H1 (cell line): ENCODE data around the gene TRIB2. TPM values are rescaled to one million over a fixed set of nuclear protein-coding genes. Genes with fewer than 3 reads are reported as not detected.

Source experiments
- CTCF ChIA-PET: fragments of 300-600 bp; sonication (Branson Sonifier 250); formaldehyde crosslinking; loops from one replicate; lab custom pipeline; 2021; ENCODE audit not compliant: partially characterized antibody; lab: Charles Lee
- POLR2A ChIA-PET: fragments of 300-600 bp; sonication (Branson Sonifier 250); formaldehyde crosslinking; loops from one replicate; lab custom pipeline; 2021; ENCODE audit warnings: inconsistent platforms; ENCODE audit not compliant: partially characterized antibody; lab: Charles Lee
- DNase-seq, 2 experiments: peaks; one replicate each; pipeline versions ENCODE4 v3.0.0 to v3.0.0-alpha.2; 2010 to 2022; ENCODE audit warnings: low spot score in 2 of 2, low read depth in 1 of 2, mixed read lengths in 1 of 2
- FAIRE-seq: peaks from 2 replicates; lab custom pipeline; 2011; peaks lifted over from hg19 to GRCh38; lab: Jason Lieb, UNC
- H2AFZ ChIP-seq: 2 replicates; pipeline ENCODE4 v1.8.1; 2012; ENCODE audit warnings: low read length, inconsistent platforms
- H2AK5ac ChIP-seq: 2 replicates; pipeline ENCODE4 v1.6.1; 2013; ENCODE audit warnings: low read depth, low read length
- H2BK120ac ChIP-seq: replicated peaks from 2 replicates; pipeline ENCODE3; 2013; ENCODE audit warnings: low read depth, low read length, inconsistent platforms
- H2BK12ac ChIP-seq: 2 replicates; pipeline ENCODE4 v1.6.1; 2013; ENCODE audit warnings: low read depth, low read length
- H2BK15ac ChIP-seq: 2 replicates; pipeline ENCODE4 v1.6.1; 2013; ENCODE audit warnings: low read length
- H2BK20ac ChIP-seq: 2 replicates; pipeline ENCODE4 v1.6.1; 2013; ENCODE audit warnings: low read length
- H2BK5ac ChIP-seq: 2 replicates; pipeline ENCODE4 v1.6.1; 2013; ENCODE audit warnings: low read depth, low read length
- H3K14ac ChIP-seq: 2 replicates; pipeline ENCODE4 v1.6.1; 2013; ENCODE audit warnings: inconsistent platforms; ENCODE audit not compliant: insufficient read length
- H3K18ac ChIP-seq: 2 replicates; pipeline ENCODE4 v1.6.1; 2013; ENCODE audit warnings: low read length; ENCODE audit errors: extremely low read depth
- H3K23ac ChIP-seq: 2 replicates; pipeline ENCODE4 v1.6.1; 2013; ENCODE audit warnings: inconsistent platforms; ENCODE audit not compliant: insufficient read length
- H3K23me2 ChIP-seq: 2 replicates; pipeline ENCODE4 v1.6.1; 2013; ENCODE audit warnings: low read depth, low read length
- H3K27ac ChIP-seq: 2 replicates; pipeline ENCODE4 v1.6.1; 2011; ENCODE audit warnings: low read depth, low read length, inconsistent platforms
- H3K27me3 ChIP-seq, 4 experiments: replicated peaks in 1 of 4; 1 replicate in 1 of 4; 2 replicates in 3 of 4; pipeline versions ENCODE4 v1.6.1 to v1.8.1; 2011 to 2013; ENCODE audit warnings: low read length in 3 of 4, mild to moderate bottlenecking in 3 of 4, inconsistent platforms in 2 of 4, mixed read lengths in 2 of 4, moderate library complexity in 1 of 4; ENCODE audit not compliant: control insufficient read depth in 3 of 4, insufficient read depth in 3 of 4; ENCODE audit errors: extremely low read depth in 1 of 4
- H3K36me3 ChIP-seq, 4 experiments: 2 replicates each; pipeline versions ENCODE4 v1.6.1 to v1.8.1; 2011 to 2013; ENCODE audit warnings: mild to moderate bottlenecking in 4 of 4, low read length in 3 of 4, moderate library complexity in 2 of 4, control low read depth in 1 of 4, inconsistent platforms in 1 of 4; ENCODE audit not compliant: insufficient read depth in 4 of 4, control insufficient read depth in 2 of 4
- H3K4ac ChIP-seq: replicated peaks from 2 replicates; pipeline ENCODE3; 2013; ENCODE audit warnings: low read length, low read depth, mixed read lengths, inconsistent platforms; ENCODE audit not compliant: insufficient read length
- H3K4me1 ChIP-seq, 4 experiments: replicated peaks in 1 of 4; 1 replicate in 1 of 4; 2 replicates in 3 of 4; pipeline versions ENCODE4 v1.6.1 to v1.8.1; 2011 to 2013; ENCODE audit warnings: low read length in 3 of 4, inconsistent platforms in 2 of 4, mixed read lengths in 1 of 4; ENCODE audit not compliant: insufficient read depth in 4 of 4, control insufficient read depth in 3 of 4
- H3K4me2 ChIP-seq, 2 experiments: 2 replicates each; pipeline versions ENCODE4 v1.6.1 to v1.8.1; 2011 to 2013; ENCODE audit warnings: low read depth in 2 of 2, low read length in 2 of 2, control low read depth in 1 of 2, inconsistent platforms in 1 of 2, mild to moderate bottlenecking in 1 of 2; ENCODE audit not compliant: insufficient read depth in 1 of 2
- H3K4me3 ChIP-seq, 4 experiments: fragments of 200-600, 300-600 bp in 1 of 4; sonication (generic), shearing (Covaris generic), sonication (Bioruptor Twin) in 1 of 4; 2 replicates each; pipeline versions ENCODE4 v1.5.1 to v1.8.1; 2011 to 2016; ENCODE audit warnings: low read length in 4 of 4, low read depth in 3 of 4, control low read depth in 2 of 4, inconsistent platforms in 2 of 4, mild to moderate bottlenecking in 2 of 4, mixed read lengths in 1 of 4, moderate library complexity in 1 of 4; ENCODE audit not compliant: insufficient read depth in 2 of 4; ENCODE audit errors: extremely low read depth in 1 of 4
- H3K56ac ChIP-seq: replicated peaks from 2 replicates; pipeline ENCODE3; 2013; ENCODE audit warnings: low read depth, mild to moderate bottlenecking, mixed read lengths, low read length, inconsistent platforms; ENCODE audit not compliant: insufficient read length
- H3K79me1 ChIP-seq: 2 replicates; pipeline ENCODE4 v1.6.1; 2013; ENCODE audit warnings: low read depth, low read length, control low read depth
- H3K79me2 ChIP-seq, 2 experiments: 2 replicates each; pipeline versions ENCODE4 v1.6.1 to v1.8.1; 2012 to 2013; ENCODE audit warnings: low read length in 2 of 2, mild to moderate bottlenecking in 2 of 2, inconsistent platforms in 1 of 2; ENCODE audit not compliant: insufficient read depth in 2 of 2, control insufficient read depth in 1 of 2
- H3K9ac ChIP-seq, 4 experiments: replicated peaks in 1 of 4; 1 replicate in 1 of 4; 2 replicates in 3 of 4; pipeline versions ENCODE4 v1.6.1 to v1.8.1; 2011 to 2013; ENCODE audit warnings: low read depth in 3 of 4, low read length in 3 of 4, control low read depth in 2 of 4, mild to moderate bottlenecking in 2 of 4, moderate library complexity in 2 of 4, inconsistent platforms in 1 of 4; ENCODE audit errors: extremely low read depth in 1 of 4
- H3K9me3 ChIP-seq, 2 experiments: 2 replicates each; pipeline versions ENCODE4 v1.6.1 to v1.8.1; 2012 to 2013; ENCODE audit warnings: mild to moderate bottlenecking in 2 of 2, moderate library complexity in 2 of 2, control low read depth in 1 of 2, inconsistent platforms in 1 of 2, low read depth in 1 of 2, low read length in 1 of 2, mixed read lengths in 1 of 2; ENCODE audit not compliant: insufficient read depth in 2 of 2
- H4K20me1 ChIP-seq, 2 experiments: replicated peaks in 1 of 2; 2 replicates each; pipeline versions ENCODE3 to v1.8.1; 2011 to 2013; ENCODE audit warnings: inconsistent platforms in 2 of 2, low read length in 2 of 2, mild to moderate bottlenecking in 1 of 2; ENCODE audit not compliant: insufficient read depth in 2 of 2, control insufficient read depth in 1 of 2
- H4K5ac ChIP-seq: 2 replicates; pipeline ENCODE4 v1.6.1; 2013; ENCODE audit warnings: low read length, low read depth, mixed read lengths, inconsistent platforms; ENCODE audit not compliant: insufficient read length
- H4K8ac ChIP-seq: 2 replicates; pipeline ENCODE4 v1.8.0; 2013; ENCODE audit warnings: mild to moderate bottlenecking, moderate library complexity, low read length, inconsistent platforms; ENCODE audit not compliant: insufficient read depth; ENCODE audit errors: extremely low read depth
- H4K91ac ChIP-seq: replicated peaks from 2 replicates; pipeline ENCODE3; 2013; ENCODE audit warnings: low read length, mixed read lengths, inconsistent platforms; ENCODE audit not compliant: insufficient read length
- CHD2 ChIP-seq: IDR thresholded peaks from 2 replicates; pipeline ENCODE4 v1.6.1; 2012; ENCODE audit warnings: low read length, improper control_type of control experiment
- KDM1A ChIP-seq: fragments of 200-600, 300-600 bp; sonication (generic); IDR thresholded peaks from 2 replicates; pipeline ENCODE4 v1.7.1; 2016; ENCODE audit warnings: mild to moderate bottlenecking, low read length, borderline replicate concordance
- TBP ChIP-seq: IDR thresholded peaks from 2 replicates; pipeline ENCODE4 v1.6.1; 2011; ENCODE audit warnings: low read depth, low read length, improper control_type of control experiment
- WGBS, 2 experiments: shearing (Covaris generic) in 1 of 2; methylation state at CpG; one replicate each; pipeline versions ENCODE4 v1.1.6 to v1.1.7; 2013 to 2015; ENCODE audit warnings: low lambda C conversion rate in 2 of 2, mixed read lengths in 2 of 2, inconsistent platforms in 1 of 2, low coverage in 1 of 2, missing lambda C conversion rate in 1 of 2; ENCODE audit not compliant: insufficient replicate concordance in 2 of 2, insufficient coverage in 1 of 2, insufficient read length in 1 of 2; ENCODE audit errors: extremely low coverage in 1 of 2, missing lambda C conversion rate in 1 of 2; 5-methylcytosine and 5-hydroxymethylcytosine counted together
- polyA plus RNA-seq, 7 experiments: library from polyadenylated mRNA; depleted of rRNA in 3 of 7; stranded (reverse) in 5 of 7; unstranded in 2 of 7; fragments of >200 nt in 5 of 7; fragments of 200-250 nt in 2 of 7; gene quantifications; 1 replicate in 5 of 7; 2 replicates in 1 of 7; 4 replicates in 1 of 7; pipeline versions ENCODE4 v1.2.1 to v1.2.3, GENCODE V29; 2011 to 2013; ENCODE audit warnings: missing spikeins in 2 of 7, mixed read lengths in 2 of 7
- total RNA-seq: library from RNA; stranded (reverse); fragmentation: NEBNext Ultra II Directional; extraction: Animal tissue kit (Norgen Biotek cat#: 25700); gene quantifications from 2 replicates; pipeline ENCODE4 v1.2.1, GENCODE V29; 2021
- TF ChIP-seq, protein P1 (sequence below), 3 experiments: IDR thresholded peaks; 1 replicate in 2 of 3; 2 replicates in 1 of 3; pipeline versions ENCODE4 v1.5.1 to v1.6.1; 2011; ENCODE audit warnings: low read length in 3 of 3, mild to moderate bottlenecking in 3 of 3, inconsistent platforms in 2 of 3, low read depth in 1 of 3, moderate library complexity in 1 of 3; ENCODE audit not compliant: insufficient read depth in 1 of 3; ENCODE audit errors: control extremely low read depth in 1 of 3

TRIB2 gene
- total and polyA plus RNA-seq, 2 of the 8 experiments (the other 6 are each of a cell fraction or from before 2014, with no cell fraction given): 40.8 to 57.0 TPM

DNA sequence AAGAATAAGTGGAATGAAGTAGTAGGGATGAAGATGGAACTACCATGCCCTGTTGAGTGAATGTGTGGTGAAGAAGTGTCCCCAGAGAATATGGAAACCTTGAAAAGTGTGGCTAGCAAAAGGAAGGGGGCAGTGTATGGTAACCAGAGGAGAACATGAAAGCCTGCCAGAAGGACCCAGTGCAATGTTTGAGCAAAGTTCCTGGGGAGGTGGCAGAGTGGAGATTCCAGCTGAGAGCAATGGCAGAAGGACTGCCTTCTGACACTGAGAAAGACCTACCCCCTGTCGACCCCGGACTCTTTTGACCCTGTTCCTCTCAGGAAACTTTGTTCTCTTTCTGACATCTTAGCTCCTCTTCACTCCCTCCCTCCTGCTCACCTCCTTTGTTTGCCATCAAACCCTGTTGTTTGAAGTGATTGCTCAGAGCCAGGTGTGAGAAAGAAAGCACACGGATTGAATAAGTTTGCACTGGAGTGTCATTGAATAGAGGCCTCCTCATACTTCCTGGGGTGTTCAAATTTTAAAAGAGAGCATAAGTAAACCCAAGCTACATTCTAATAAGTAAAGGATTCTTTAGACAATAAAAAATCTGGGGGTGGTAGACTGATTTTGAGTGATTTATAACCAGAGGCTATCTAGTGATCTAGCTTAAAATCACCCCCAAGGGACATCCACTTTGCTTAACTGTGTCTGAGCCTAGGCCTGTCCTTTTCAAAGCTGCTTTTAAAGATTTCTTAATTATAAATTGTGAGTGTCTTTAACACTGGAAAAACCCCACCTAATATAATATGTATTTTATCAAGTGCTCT is 57.1 kb downstream of the TRIB2 start:
- Histone ChIP-seq H3K4ac (peak overlapping the region; percentile 58), H4K5ac (no peak overlapping the region), H3K4me1 (peaks cover 4 to 13% (median 10%) of the 10 kb centered on the region in 4 experiments), H2BK20ac (0 out of 2 replicates have a peak overlapping the region, but pooled peaks have one; percentile 83), H2BK120ac (peak overlapping the region; percentile 13), H3K79me1 (no peaks in the 10 kb centered on the region), H3K9me3 (peaks cover 0 to 6% of the 10 kb centered on the region in 2 experiments; a peak in 1 of 4 replicates), H3K23ac (no peak overlapping the region), H3K23me2 (no peaks in the 10 kb centered on the region), H4K91ac (no peak overlapping the region), H2BK12ac (peak overlapping the region; percentile 51; the same call in 1 of the 2 replicates), H4K8ac (no peak overlapping the region), H3K27me3 (peaks cover 2 to 7% (median 5%) of the 10 kb centered on the region in 4 experiments; a peak in 6 of 7 replicates), H2AK5ac (no peak overlapping the region), H2BK5ac (no peak overlapping the region), H3K56ac (no peak overlapping the region), H3K18ac (no peak overlapping the region), H4K20me1 (no peaks in the 10 kb centered on the region), H3K79me2 (no peaks in the 10 kb centered on the region), H3K9ac (no peak overlapping the region), H3K27ac (no peak overlapping the region), H3K4me3 (no peak overlapping the region), H3K14ac (no peak overlapping the region), H3K36me3 (no peaks in the 10 kb centered on the region), H2AFZ (no peak overlapping the region), H3K4me2 (no peak overlapping the region), H2BK15ac (no peak overlapping the region)
- 58% methylated on average over 3 of the region's 3 CpGs; no CpG with 5 or more reads in 1 of the 2 experiments for WGBS, 2 experiments
- FAIRE-seq (peak; percentile 24), DNase-seq (no peak)
- CTCF ChIA-PET: interaction anchor here (1.0 to 1.2 kb wide), 2 partner anchors 20 to 46 kb away, joined by 3 to 5 read pairs; no protein-coding TSS in a partner anchor
- no peak for TF ChIP-seq CHD2
- TF ChIP-seq, protein P1, sequence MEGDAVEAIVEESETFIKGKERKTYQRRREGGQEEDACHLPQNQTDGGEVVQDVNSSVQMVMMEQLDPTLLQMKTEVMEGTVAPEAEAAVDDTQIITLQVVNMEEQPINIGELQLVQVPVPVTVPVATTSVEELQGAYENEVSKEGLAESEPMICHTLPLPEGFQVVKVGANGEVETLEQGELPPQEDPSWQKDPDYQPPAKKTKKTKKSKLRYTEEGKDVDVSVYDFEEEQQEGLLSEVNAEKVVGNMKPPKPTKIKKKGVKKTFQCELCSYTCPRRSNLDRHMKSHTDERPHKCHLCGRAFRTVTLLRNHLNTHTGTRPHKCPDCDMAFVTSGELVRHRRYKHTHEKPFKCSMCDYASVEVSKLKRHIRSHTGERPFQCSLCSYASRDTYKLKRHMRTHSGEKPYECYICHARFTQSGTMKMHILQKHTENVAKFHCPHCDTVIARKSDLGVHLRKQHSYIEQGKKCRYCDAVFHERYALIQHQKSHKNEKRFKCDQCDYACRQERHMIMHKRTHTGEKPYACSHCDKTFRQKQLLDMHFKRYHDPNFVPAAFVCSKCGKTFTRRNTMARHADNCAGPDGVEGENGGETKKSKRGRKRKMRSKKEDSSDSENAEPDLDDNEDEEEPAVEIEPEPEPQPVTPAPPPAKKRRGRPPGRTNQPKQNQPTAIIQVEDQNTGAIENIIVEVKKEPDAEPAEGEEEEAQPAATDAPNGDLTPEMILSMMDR (IDR thresholded peaks at IDR 0.05; ENCODE audit: control extremely low read depth in 1 of 3, insufficient read depth in 1 of 3, low read depth in 1 of 3, low read length in 3 of 3): no peak
- TF ChIP-seq TBP: no peak
- no peak for TF ChIP-seq KDM1A
- POLR2A ChIA-PET: no interaction called here
